Liver (tissue), 9 donors: ENCODE measurements around the gene GPHN. TPM values are rescaled to one million over a fixed set of nuclear protein-coding genes. Genes with fewer than 3 reads are reported as not detected.

Experiments
- DNase-seq: peaks from one replicate; pipeline ENCODE4 v3.0.0-alpha.2; 2017; ENCODE audit warnings: low spot score
- H3K27ac ChIP-seq, 2 donors: one replicate each; pipeline ENCODE4 v1.7.0; 2013; ENCODE audit warnings: inconsistent platforms in 2 of 2, low read length in 2 of 2, control low read depth in 1 of 2, low read depth in 1 of 2, mild to moderate bottlenecking in 1 of 2
- H3K27me3 ChIP-seq, 4 donors: one replicate each; pipeline versions ENCODE4 v1.6.1 to v1.7.0; 2013; ENCODE audit warnings: low read length in 3 of 4, inconsistent platforms in 1 of 4, mild to moderate bottlenecking in 1 of 4, moderate library complexity in 1 of 4; ENCODE audit not compliant: control insufficient read depth in 4 of 4, insufficient read depth in 4 of 4
- H3K36me3 ChIP-seq, 4 donors: one replicate each; pipeline versions ENCODE4 v1.6.1 to v1.7.0; 2013; ENCODE audit warnings: low read length in 3 of 4, mild to moderate bottlenecking in 3 of 4, low read depth in 1 of 4, moderate library complexity in 1 of 4; ENCODE audit not compliant: control insufficient read depth in 4 of 4, insufficient read depth in 3 of 4
- H3K4me1 ChIP-seq, 4 donors: one replicate each; pipeline versions ENCODE4 v1.6.1 to v1.7.0; 2013; ENCODE audit warnings: low read length in 3 of 4, mild to moderate bottlenecking in 3 of 4, moderate library complexity in 1 of 4; ENCODE audit not compliant: control insufficient read depth in 4 of 4, insufficient read depth in 4 of 4
- H3K4me3 ChIP-seq, 3 donors: one replicate each; pipeline versions ENCODE4 v1.6.1 to v1.7.0; 2013; ENCODE audit warnings: low read length in 3 of 3, control low read depth in 1 of 3, low read depth in 1 of 3, mild to moderate bottlenecking in 1 of 3
- H3K9ac ChIP-seq, 2 donors: one replicate each; pipeline ENCODE4 v1.7.0; 2013; ENCODE audit warnings: low read length in 2 of 2, mild to moderate bottlenecking in 2 of 2, moderate library complexity in 2 of 2, control low read depth in 1 of 2, low read depth in 1 of 2
- H3K9me3 ChIP-seq, 4 donors: one replicate each; pipeline versions ENCODE4 v1.6.1 to v1.7.0; 2013; ENCODE audit warnings: low read length in 3 of 4; ENCODE audit not compliant: control insufficient read depth in 4 of 4
- ATF3 ChIP-seq: IDR thresholded peaks from 2 replicates; pipeline ENCODE4 v1.6.1; 2016; ENCODE audit warnings: antibody characterized with exemption
- CTCF ChIP-seq: fragments of 150-350 bp; IDR thresholded peaks from 2 replicates; pipeline ENCODE4 v1.5.1; 2017; ENCODE audit warnings: improper control_type of control experiment, low read depth, low read length; ENCODE audit not compliant: missing input control
- EGR1 ChIP-seq, 2 donors: IDR thresholded peaks; 2 replicates each; pipeline ENCODE4 v1.6.1; 2016 to 2018; ENCODE audit warnings: antibody characterized with exemption in 2 of 2, low read depth in 2 of 2
- FOXA1 ChIP-seq: IDR thresholded peaks from 2 replicates; pipeline ENCODE4 v1.6.1; 2016; ENCODE audit warnings: antibody characterized with exemption
- FOXA2 ChIP-seq: IDR thresholded peaks from 2 replicates; pipeline ENCODE4 v1.6.1; 2016; ENCODE audit warnings: antibody characterized with exemption
- GABPA ChIP-seq, 2 donors: IDR thresholded peaks in 1 of 2; conservative IDR thresholded peaks in 1 of 2; 2 replicates each; pipeline ENCODE4 v1.6.1; 2016; ENCODE audit warnings: antibody characterized with exemption in 2 of 2, mild to moderate bottlenecking in 1 of 2, moderate library complexity in 1 of 2
- HNF4A ChIP-seq, 2 donors: conservative IDR thresholded peaks; 2 replicates each; pipeline ENCODE4 v1.6.1; 2016; ENCODE audit warnings: antibody characterized with exemption in 2 of 2, mild to moderate bottlenecking in 2 of 2
- HNF4G ChIP-seq: IDR thresholded peaks from 2 replicates; pipeline ENCODE4 v1.6.1; 2016; ENCODE audit warnings: antibody characterized with exemption
- JUND ChIP-seq, 2 donors: IDR thresholded peaks; 2 replicates each; pipeline ENCODE4 v1.6.1; 2016; ENCODE audit warnings: antibody characterized with exemption in 2 of 2
- MAX ChIP-seq: IDR thresholded peaks from 2 replicates; pipeline ENCODE4 v1.6.1; 2016; ENCODE audit warnings: antibody characterized with exemption
- NR2F2 ChIP-seq: IDR thresholded peaks from 2 replicates; pipeline ENCODE4 v1.6.1; 2016; ENCODE audit warnings: antibody characterized with exemption
- RAD21 ChIP-seq, 2 donors: IDR thresholded peaks; 2 replicates each; pipeline ENCODE4 v1.6.1; 2016; ENCODE audit warnings: antibody characterized with exemption in 2 of 2, mild to moderate bottlenecking in 2 of 2
- RXRA ChIP-seq, 2 donors: IDR thresholded peaks; 2 replicates each; pipeline ENCODE4 v1.6.1; 2017 to 2018; ENCODE audit warnings: antibody characterized with exemption in 2 of 2, mild to moderate bottlenecking in 1 of 2
- SP1 ChIP-seq: IDR thresholded peaks from 2 replicates; pipeline ENCODE4 v1.6.1; 2018; ENCODE audit warnings: antibody characterized with exemption, mild to moderate bottlenecking
- TAF1 ChIP-seq: conservative IDR thresholded peaks from 2 replicates; pipeline ENCODE4 v1.6.1; 2016; ENCODE audit warnings: antibody characterized with exemption, mild to moderate bottlenecking
- ZBTB33 ChIP-seq: IDR thresholded peaks from 2 replicates; pipeline ENCODE4 v1.6.1; 2016; ENCODE audit warnings: antibody characterized with exemption
- whole genome bisulfite sequencing: extraction: QIAGEN DNeasy Blood & Tissue Kit; methylation state at CpG from one replicate; pipeline ENCODE4 v1.1.7; 2013; 5-methylcytosine and 5-hydroxymethylcytosine counted together
- polyA plus RNA-seq, 2 donors: library from polyadenylated mRNA; stranded (reverse) in 1 of 2; unstranded in 1 of 2; fragments of 200-250 nt in 1 of 2; fragments of >200 nt in 1 of 2; fragmentation: Nextera tagmentation in 1 of 2; extraction: Ambion mirVana in 1 of 2; gene quantifications; one replicate each; pipeline versions ENCODE4 v1.2.1 to v1.2.3, GENCODE V29; 2013 to 2015
- total RNA-seq, 2 donors: library from RNA; depleted of rRNA; stranded (reverse); fragments of >200 nt; gene quantifications; one replicate each; pipeline ENCODE4 v1.2.3, GENCODE V29; 2014
- donor health status: healthy.
- donor health status: healthy.
- donor health status: healthy.
- donor health status: healthy.
- donor health status: healthy.

The GPHN gene
- total and polyA plus RNA-seq, 4 donors: 18.4 to 76.4 (median 47.4) TPM

- Histone ChIP-seq H3K27me3 (no peaks in the 10 kb centered on the region), H3K36me3 (peaks cover 4 to 13% (median 5%) of the 10 kb centered on the region in 4 donors), H3K4me3 (no peak overlapping the region), H3K27ac (no peak overlapping the region), H3K9ac (no peak overlapping the region), H3K4me1 (no peaks in the 10 kb centered on the region), H3K9me3 (peaks cover 0 to under 1% (median 0%) of the 10 kb centered on the region in 4 donors)
- DNase-seq: no peak
- WGBS: 95% methylated on average over 1 of the region's 1 CpG
- no peak for TF ChIP-seq JUND (IDR thresholded peaks at IDR 0.05)
- no peak for TF ChIP-seq MAX
- no peak for TF ChIP-seq GABPA (IDR thresholded peaks at IDR 0.05 in 1 of 2, conservative IDR thresholded peaks at IDR 0.05 in 1 of 2)
- no peak for TF ChIP-seq FOXA1
- TF ChIP-seq ATF3: no peak
- no peak for TF ChIP-seq TAF1
Observed at GRCh38 chr14:67111022-67111421, 603.1 kb downstream of the GPHN start.

GRCh38 chr14:67112344-67112743, 604.4 kb downstream of the GPHN start:
- Histone ChIP-seq H3K4me1 (no peaks in the 10 kb centered on the region), H3K27me3 (no peaks in the 10 kb centered on the region), H3K4me3 (no peak overlapping the region), H3K9ac (no peak overlapping the region), H3K9me3 (no peaks in the 10 kb centered on the region), H3K27ac (no peak overlapping the region), H3K36me3 (peaks cover 4 to 17% (median 5%) of the 10 kb centered on the region in 4 donors)
- no peak for TF ChIP-seq CTCF
- no peak for TF ChIP-seq ZBTB33
- no peak for TF ChIP-seq SP1
- 96% methylated on average over 2 of the region's 2 CpGs for WGBS
- DNase-seq: no peak

- Histone ChIP-seq H3K27me3 (no peaks in the 10 kb centered on the region), H3K27ac (no peak overlapping the region), H3K4me1 (no peaks in the 10 kb centered on the region), H3K4me3 (no peak overlapping the region), H3K9ac (no peak overlapping the region), H3K36me3 (peaks cover 4 to 33% (median 21%) of the 10 kb centered on the region in 4 donors), H3K9me3 (no peaks in the 10 kb centered on the region)
- no peak for TF ChIP-seq HNF4A (conservative IDR thresholded peaks at IDR 0.05)
- TF ChIP-seq TAF1: no peak
- TF ChIP-seq ZBTB33: no peak
- TF ChIP-seq GABPA (IDR thresholded peaks at IDR 0.05 in 1 of 2, conservative IDR thresholded peaks at IDR 0.05 in 1 of 2): no peak
- TF ChIP-seq EGR1 (IDR thresholded peaks at IDR 0.05; ENCODE audit: low read depth in 2 of 2): no peak
- no peak for TF ChIP-seq MAX
- TF ChIP-seq FOXA1: no peak
- TF ChIP-seq RXRA (IDR thresholded peaks at IDR 0.05): no peak
- TF ChIP-seq ATF3: no peak
- no peak for TF ChIP-seq JUND (IDR thresholded peaks at IDR 0.05)
- no peak for TF ChIP-seq FOXA2
- no peak for TF ChIP-seq CTCF
- no peak for TF ChIP-seq NR2F2
- TF ChIP-seq RAD21 (IDR thresholded peaks at IDR 0.05): no peak
- TF ChIP-seq HNF4G: no peak
- DNase-seq: no peak
- WGBS: 72% methylated on average over 3 of the region's 3 CpGs
Observed at GRCh38 chr14:67127174-67127573, 619.2 kb downstream of the GPHN start.
